GM08714 (cell line): ENCODE measurements around the gene OSR1.
"Not testable (repeated sequence)": the region's sequence is repeated elsewhere in the genome, so short reads cannot be mapped to it uniquely, and the experiment has no call there.

ENCODE experiments used
- H3K4me3 ChIP-seq: fragments of 200-500 bp; sonication (Bioruptor generic); 2 replicates; pipeline ENCODE4 v1.5.1; 2014; ENCODE audit warnings: mild to moderate bottlenecking, low read length, inconsistent platforms
- ZNF274 ChIP-seq: IDR thresholded peaks from 2 replicates; pipeline ENCODE4 v1.6.1; 2012; ENCODE audit warnings: mild to moderate bottlenecking, low read depth, low read length

The OSR1 gene

DNA sequence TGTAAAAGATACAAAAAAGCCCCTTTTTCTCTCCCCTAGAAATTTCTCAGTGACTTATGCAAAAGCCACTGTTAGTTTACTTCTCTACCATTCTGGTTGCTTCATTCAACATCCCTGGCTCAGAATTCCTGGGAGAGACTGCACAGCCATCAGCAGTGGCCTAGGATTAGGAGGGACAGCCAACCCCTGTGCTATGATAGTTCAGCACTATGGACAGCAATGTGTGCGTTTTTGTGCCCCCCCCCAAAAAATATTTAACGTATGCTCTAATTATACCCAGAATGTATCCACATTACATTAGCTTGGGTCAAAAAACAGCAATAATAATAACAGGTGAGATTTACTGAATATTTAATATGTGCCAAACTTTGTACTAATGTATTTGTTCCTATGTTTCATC is 29.0 kb downstream of the OSR1 start:
- no peak overlapping the region for H3K4me3 ChIP-seq
- TF ChIP-seq ZNF274, result no peak

DNA sequence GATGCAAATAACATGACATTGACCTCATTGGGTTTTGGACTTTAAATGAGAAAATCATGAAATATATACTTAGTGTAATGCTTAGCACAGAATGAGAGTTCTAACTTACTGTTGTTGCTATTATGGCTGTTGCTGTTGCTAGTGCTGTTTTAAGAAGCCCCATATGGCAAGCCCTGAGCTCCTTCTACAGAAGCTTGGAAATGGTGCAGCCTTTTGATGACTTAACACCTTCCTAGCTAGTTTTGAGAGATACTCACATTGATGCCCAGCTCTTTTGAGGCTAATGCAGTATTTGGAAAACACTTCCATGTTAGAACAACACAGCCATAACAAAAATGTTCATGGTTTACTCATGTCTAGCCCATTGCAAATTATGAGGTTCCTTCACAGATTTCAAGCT is 30.9 kb downstream of the OSR1 start:
- no peak for TF ChIP-seq ZNF274
- H3K4me3 ChIP-seq, result no peak overlapping the region

DNA sequence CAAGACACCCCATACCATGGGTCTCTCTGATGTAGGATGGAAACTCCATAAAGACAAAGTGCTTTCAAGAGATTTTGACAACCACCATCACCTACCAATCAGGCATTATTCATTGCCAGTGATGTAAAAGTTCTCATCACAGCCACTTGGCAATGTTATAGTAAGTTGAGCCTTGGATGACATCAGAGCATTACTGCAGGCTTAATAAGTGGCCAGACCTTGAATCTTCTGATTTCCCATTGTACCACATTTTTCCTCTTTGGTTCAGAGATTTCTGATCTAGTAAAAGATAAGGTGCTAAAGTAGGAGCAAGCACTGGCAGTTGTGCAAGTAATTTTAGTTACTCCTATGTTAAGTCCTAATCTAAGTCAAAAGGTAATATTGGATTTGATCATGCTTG is 36.5 kb downstream of the OSR1 start:
- H3K4me3 ChIP-seq, result no peak overlapping the region
- TF ChIP-seq ZNF274, result no peak

DNA sequence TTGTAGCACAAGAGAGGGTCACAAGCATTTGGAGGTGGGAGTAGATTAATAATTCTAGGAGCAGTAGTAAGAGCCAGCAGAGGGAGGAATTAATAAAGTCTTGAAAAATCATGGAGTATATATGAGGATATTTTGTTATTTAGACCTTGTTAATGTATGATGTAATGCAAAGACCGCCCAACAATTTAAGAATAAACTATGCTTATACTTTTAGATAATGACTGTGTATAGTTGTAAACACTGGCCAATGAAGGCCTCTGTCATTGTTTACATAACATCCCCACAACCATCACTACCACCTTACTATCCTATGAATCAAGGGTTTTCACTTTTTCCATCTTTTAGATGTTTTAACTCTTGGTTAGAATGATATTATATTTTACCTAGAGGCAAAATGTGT is 37.6 kb downstream of the OSR1 start:
- H3K4me3 ChIP-seq, result no peak overlapping the region
- TF ChIP-seq ZNF274, result no peak

DNA sequence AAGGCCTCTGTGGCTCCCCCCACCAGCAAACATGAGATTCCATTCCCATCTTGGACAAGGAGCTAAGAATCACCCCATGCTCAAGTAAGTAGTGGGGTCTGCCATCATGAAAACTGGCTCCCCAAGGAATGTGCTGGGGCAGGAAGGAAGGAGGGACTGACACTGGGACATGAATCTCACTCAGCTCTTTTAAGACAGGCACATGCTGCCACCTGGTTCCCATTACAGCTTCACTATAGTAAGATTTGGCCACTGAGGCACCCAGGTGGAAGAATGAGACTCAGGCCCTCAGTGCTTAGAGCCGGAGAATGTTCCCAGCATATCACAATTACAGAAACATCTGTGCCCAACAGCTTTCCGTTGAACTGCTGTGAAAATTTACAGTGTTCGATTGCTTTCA is 38.7 kb downstream of the OSR1 start:
- H3K4me3 ChIP-seq, result no peak overlapping the region
- TF ChIP-seq ZNF274, result no peak

DNA sequence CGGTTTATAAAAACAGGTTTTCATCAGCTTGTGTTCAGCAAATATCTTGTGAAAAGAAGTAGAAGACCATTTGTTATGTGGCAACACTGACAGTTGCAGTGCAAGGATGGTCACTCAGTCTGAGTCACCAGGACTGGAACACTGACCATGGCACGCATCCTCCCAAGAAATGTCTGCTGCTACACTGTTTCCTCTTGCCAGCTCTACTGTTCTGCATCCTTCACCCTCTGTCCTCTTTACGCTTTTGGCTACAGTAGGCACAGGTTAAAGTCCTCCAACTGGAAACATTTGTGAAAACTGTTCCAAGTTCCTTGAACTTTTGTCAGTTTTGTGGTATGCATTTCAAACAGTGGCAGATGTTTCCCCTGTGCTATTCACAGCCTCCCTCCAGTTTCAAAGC is 39.4 kb downstream of the OSR1 start:
- TF ChIP-seq ZNF274, result no peak
- H3K4me3 ChIP-seq, result no peak overlapping the region

DNA sequence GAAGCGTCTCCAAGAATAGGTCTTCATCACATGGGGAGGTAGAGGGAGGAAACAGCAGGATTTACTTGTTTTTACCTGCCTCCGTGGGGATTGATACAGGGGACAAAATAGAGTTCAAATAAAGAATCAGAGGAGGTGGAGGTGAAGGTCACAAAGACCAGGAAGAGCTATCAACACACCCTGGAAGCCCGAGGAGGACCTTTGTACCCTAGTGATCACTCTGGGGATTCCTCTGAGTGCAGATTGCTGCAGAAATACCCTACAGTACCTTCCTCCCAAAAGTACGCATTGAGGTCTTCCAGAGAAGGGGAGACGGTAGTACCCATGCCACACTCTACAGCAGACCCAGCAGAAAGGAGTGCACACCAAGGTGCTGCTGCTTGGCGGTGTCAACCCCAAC is 44.9 kb downstream of the OSR1 start:
- no peak for TF ChIP-seq ZNF274
- H3K4me3 ChIP-seq, result no peak overlapping the region

DNA sequence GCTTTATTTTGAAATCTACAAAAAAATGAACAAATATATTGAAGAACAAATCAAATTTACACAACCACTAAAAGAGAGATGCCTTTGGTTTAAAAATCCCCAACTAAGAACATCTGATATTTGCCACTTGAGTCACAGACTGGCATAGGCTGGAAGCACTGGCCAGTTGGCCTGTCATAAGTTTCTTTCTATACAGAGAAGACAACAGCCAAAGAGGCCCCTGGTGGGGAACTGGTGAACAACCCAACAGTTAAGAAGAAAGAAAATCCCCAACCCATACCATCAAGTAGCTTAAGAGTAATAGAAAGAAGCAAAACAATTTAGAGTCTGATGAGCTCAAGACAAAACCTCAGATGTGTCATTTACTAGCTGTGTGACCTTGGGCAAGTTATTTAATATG is 45.5 kb downstream of the OSR1 start:
- TF ChIP-seq ZNF274, result no peak
- H3K4me3 ChIP-seq, result no peak overlapping the region

DNA sequence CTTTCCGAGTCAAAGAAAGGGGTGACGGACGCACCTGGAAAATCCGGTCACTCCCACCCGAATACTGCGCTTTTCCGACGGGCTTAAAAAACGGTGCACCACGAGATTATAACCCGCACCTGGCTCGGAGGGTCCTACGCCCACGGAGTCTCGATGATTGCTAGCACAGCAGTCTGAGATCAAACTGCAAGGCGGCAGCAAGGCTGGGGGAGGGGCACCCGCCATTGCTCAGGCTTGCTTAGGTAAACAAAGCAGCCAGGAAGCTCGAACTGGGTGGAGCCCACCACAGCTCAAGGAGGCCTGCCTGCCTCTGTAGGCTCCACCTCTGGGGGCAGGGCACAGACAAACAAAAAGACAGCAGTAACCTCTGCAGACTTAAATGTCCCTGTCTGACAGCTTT is 52.4 kb downstream of the OSR1 start:
- H3K4me3 ChIP-seq, result not testable (repeated sequence)

DNA sequence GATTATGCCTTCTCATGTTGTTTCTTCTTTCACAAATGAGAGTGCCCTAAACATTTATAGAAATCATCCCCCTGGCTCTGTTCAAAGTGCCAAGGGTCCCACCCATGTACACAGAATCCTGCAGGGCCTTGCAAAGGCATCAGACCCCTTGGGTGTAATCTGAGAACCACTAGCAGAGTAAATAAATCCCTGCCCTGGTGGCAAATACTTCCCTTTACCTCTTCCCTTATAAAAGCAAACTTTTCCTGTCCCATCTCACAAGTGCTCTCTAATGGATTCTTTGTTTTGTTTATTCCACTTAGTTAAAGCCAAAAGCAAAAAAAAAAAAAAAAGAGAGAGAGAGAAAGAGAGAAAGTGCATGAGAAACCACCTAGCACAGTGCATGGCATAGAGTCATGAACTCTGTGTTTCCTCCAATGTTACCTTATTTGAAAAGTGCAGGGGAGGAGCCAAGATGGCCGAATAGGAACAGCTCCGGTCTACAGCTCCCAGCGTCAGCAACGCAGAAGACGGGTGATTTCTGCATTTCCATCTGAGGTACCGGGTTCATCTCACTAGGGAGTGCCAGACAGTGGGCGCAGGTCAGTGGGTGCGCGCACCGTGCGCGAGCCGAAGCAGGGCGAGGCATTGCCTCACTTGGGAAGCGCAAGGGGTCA is 52.9 kb downstream of the OSR1 start:
- H3K4me3 ChIP-seq, result not testable (repeated sequence)

DNA sequence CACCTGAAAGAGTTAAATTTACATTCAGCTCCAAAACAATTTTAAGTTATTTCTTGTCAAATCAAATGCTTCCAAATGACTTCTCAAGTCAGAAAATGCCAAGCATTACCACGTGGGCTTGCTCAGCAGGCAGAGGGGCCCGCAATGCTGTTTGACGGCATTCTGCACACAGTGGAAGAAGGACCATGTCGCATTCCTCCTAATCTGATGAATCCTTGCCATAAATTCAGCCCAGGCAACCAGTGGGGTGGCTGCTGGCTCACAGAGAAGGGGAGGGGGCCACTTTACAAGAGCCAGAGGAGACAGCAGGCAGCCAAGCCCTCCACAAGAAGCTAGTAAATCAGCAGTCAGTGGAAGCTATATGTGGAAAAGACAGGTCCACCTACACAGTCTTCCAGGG is 56.7 kb downstream of the OSR1 start:
- TF ChIP-seq ZNF274, result no peak
- H3K4me3 ChIP-seq, result no peak overlapping the region
